Measurements from ENCODE around the gene LRMDA.

Gene LRMDA

GRCh38 chr10:75889051-75889450 is 457.6 kb downstream of the LRMDA start:
- DNase-seq = no peak

DNA sequence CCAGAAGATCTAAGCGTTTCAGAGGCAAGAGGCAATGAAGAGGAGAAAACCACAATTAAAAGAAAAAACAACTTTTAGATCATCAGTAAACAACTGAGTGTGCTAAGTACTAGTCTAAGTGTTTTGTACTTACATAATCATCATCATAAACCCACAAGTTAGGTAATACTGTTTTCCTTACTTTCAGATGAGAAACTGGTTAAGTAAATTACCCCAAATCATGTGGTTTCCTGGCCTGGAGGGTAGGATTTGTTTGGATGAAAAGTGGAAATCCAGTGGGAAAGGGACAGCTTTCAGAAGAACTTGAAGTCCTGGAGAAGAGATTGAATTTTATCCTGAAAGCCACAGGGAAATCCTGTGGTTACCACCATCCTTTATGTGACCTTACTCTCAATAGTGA is 463.3 kb downstream of the LRMDA start:
- no peak for DNase-seq

DNA sequence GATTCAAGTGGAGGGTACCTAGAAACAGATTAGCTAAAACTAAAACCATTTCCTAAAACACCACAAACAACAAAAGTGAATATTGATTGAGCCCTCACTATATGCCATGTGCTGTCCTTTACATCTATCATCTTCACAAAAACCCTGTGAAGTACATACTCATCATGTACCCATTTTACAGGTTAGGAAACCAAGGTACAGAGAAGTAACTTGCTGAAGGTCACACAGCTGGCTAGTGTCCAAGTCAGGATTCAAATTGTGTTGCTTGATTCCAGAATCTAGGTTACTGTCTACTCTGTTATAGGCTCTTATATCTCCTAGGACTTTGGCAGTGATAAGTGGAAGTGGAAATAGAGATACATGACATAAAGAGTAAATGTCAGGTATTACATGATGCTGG is 463.8 kb downstream of the LRMDA start:
- DNase-seq = no peak

- DNase-seq = peak; percentile 64
Observed at GRCh38 chr10:75899816-75900390, 468.5 kb downstream of the LRMDA start.

GRCh38 chr10:75902816-75903215 is 471.4 kb downstream of the LRMDA start:
- no peak for DNase-seq

GRCh38 chr10:75904499-75905283 is 473.3 kb downstream of the LRMDA start:
- no peak for DNase-seq

DNA sequence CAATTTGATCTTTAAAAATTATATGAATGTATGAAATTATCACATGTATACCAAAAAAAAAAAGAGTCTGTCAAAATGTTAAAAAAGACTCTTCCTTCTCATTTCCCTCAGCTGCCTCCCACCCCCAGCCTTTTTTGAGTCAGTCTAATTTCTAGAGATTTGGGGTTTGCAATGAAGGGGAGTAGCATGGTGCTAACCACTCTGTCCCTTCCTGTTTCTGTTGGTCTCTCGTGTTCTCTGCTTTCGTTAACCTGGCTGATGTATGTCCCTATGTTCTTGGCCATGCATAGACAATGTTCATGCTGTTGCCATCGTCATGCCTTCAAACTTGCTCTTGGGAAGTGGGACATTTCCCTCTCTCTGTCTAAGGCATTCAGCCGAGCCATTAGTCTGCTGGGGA is 474.1 kb downstream of the LRMDA start:
- DNase-seq = no peak

- DNase-seq = no peak
Observed at GRCh38 chr10:75910032-75910431, 478.6 kb downstream of the LRMDA start.

- DNase-seq = no peak
Observed at GRCh38 chr10:75911426-75911825, 480.0 kb downstream of the LRMDA start.

DNA sequence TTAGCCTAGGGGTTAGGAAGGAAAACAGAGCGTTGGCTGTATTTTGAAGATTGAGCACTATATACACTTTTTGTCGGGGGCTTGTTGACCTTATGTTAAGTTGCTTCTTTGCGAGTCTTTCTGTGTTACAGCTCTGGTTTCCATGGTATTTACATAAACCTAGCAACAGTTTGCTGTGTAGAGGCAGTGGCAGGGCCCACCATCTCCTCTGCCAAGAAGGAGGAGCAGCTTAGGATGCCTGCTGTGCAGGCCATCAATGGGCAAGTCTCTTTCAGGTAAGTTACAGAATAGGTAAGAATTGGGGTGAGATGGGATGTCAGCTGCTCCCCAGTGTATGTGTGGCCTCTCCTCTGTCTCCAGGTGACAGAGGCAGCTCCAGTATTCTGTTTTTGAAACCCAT is 485.5 kb downstream of the LRMDA start:
- DNase-seq = no peak

DNA sequence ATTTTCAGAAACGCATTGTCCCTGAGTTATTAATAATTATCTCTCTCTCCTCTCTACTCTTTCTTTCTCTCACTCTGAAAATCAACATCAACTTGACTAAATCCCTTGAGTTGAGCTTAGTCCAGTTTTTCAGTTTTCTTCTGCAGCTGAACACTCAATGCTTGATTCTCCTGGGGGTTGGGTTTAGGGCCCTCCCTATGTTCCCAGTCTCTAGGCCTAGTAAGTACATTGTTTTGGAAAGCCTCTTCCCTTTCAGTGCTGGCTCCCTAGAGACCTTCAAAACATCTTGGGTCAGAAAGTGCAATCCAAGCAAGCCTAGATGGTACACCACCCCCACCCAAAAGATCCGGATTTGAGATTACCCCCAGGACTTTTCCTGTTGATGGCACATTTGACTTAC is 488.5 kb downstream of the LRMDA start:
- DNase-seq = no peak

- DNase-seq = no peak
Observed at GRCh38 chr10:75922435-75922834, 491.0 kb downstream of the LRMDA start.

- DNase-seq = no peak
Observed at GRCh38 chr10:75924309-75924902, 493.0 kb downstream of the LRMDA start.

GRCh38 chr10:75925999-75926398 is 494.6 kb downstream of the LRMDA start:
- DNase-seq = no peak

- no peak for DNase-seq
Observed at GRCh38 chr10:75926763-75927162, 495.3 kb downstream of the LRMDA start.

GRCh38 chr10:75928231-75928630 is 496.8 kb downstream of the LRMDA start:
- no peak for DNase-seq

- no peak for DNase-seq
Observed at GRCh38 chr10:75929630-75930161, 498.3 kb downstream of the LRMDA start.

- no peak for DNase-seq
Observed at GRCh38 chr10:75932921-75933320, 501.5 kb downstream of the LRMDA start.

- no peak for DNase-seq
Observed at GRCh38 chr10:75935240-75935639, 503.8 kb downstream of the LRMDA start.

DNA sequence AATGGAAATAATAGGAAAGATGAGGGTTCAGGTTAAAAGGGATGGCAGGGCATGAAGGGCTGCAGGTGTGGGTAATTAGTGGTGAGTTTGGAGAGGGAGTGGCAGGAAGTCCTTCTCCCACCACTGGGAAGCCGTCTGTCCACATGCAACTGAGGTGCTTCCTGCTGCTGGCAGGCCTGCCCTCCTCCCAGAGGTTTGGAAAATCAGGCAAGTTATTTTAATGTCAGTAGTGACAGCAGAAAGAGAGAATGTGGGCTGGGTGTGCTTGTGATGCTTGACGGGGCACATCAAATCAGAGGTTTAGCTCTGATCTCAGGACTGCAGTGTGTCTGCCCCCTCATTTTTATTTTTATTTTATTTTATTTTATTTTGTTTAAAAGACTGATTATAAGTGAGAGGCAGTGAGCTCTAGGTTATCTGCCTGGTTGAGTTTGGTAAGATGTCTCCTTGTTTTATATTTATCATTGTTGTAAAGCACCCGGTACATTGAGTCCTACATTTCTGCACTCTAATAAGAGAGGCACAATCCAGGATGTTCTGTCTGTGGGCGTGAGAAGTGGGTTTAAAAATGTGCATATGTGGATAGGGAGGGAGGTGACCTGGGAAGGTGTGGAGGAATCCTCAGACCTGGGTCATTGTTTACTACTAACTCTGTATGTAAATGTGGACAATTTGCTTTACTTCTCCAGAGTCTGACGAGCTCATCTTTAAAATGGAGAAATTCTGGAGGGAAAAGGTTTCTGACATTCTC is 504.4 kb downstream of the LRMDA start:
- DNase-seq = no peak

DNA sequence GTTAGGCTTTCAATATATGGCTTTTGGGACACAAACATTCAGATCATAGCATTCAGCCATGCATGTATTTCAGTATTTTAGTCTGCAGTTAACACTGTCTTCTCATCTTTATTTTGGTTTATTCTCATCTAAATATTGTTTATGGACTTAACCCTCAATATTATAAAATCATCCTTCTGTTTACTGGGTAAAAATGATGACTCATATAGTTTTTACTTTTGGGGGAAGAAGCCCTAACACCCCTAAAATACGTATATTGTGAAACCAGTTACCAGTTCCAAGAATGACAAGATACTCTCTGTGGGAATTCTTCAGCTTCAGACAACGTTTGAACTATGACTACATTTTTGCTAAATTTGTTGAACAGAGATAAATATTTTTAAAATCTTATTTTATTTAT is 505.4 kb downstream of the LRMDA start:
- DNase-seq = no peak

DNA sequence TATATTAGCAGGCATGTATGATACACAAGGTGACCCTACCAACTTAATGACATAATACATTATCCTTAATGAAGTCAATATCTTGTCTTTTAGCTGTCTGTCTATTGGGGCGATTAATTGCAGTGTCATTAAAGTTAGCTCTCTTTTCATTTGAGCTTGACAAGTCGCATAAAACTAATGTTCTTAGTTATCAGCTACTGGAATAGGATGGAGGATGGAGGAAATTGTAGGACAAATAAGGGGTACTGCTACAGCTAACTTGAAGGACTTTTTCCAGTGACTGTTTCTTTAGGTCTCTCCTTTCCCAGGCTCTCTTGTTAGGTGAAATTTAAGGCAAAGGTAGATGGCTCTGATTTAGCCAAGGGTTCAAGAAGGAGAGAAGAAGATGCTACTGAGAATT is 506.4 kb downstream of the LRMDA start:
- DNase-seq = no peak

- no peak for DNase-seq
Observed at GRCh38 chr10:75938380-75939122, 507.1 kb downstream of the LRMDA start.

Measured in NCI-H1048 (cell line).